HEK293 (cell line): ENCODE measurements around the gene TBC1D22A.

ENCODE experiments used
- CTCF ChIA-PET: fragments of 350-600 bp; formaldehyde crosslinking; extraction: SDS; loops from one replicate; lab custom pipeline; 2021; ENCODE audit warnings: antibody characterized with exemption; lab: Yijun Ruan, JAX
- POLR2A ChIA-PET: fragments of 300-600 bp; formaldehyde crosslinking; extraction: SDS; loops from one replicate; lab custom pipeline; 2020; ENCODE audit warnings: antibody characterized with exemption, inconsistent platforms; lab: Yijun Ruan, JAX
- H3K27ac ChIP-seq: fragments of 200-500 bp; sonication (Bioruptor generic); 2 replicates; pipeline ENCODE4 v1.5.1; 2014; ENCODE audit warnings: low read depth, low read length, control low read depth, inconsistent platforms; ENCODE audit errors: extremely low read depth
- H3K36me3 ChIP-seq, 2 experiments: fragments of 200-500 bp in 1 of 2; sonication (Bioruptor generic) in 1 of 2; 1 replicate in 1 of 2; 2 replicates in 1 of 2; pipeline ENCODE4 v1.5.1; 2014 to 2017; ENCODE audit warnings: inconsistent platforms in 2 of 2, low read length in 2 of 2; ENCODE audit not compliant: control insufficient read depth in 2 of 2, insufficient read depth in 1 of 2
- H3K4me1 ChIP-seq: fragments of 200-500 bp; sonication (Bioruptor generic); 2 replicates; pipeline ENCODE4 v1.5.1; 2014; ENCODE audit warnings: mild to moderate bottlenecking, low read length, inconsistent platforms; ENCODE audit not compliant: control insufficient read depth, insufficient read depth
- H3K4me3 ChIP-seq: 2 replicates; pipeline ENCODE4 v1.5.1; 2011; ENCODE audit warnings: low read depth, mild to moderate bottlenecking, control low read depth, low read length, moderate library complexity
- H3K9me3 ChIP-seq: fragments of 200-500 bp; sonication (Bioruptor generic); 2 replicates; pipeline ENCODE4 v1.5.1; 2014; ENCODE audit warnings: low read depth, low read length, inconsistent platforms; ENCODE audit not compliant: control insufficient read depth, insufficient read depth
- BCL11B ChIP-seq: fragments of 450-650 bp; formaldehyde crosslinking; IDR thresholded peaks from 2 replicates; pipeline ENCODE4 v1.5.1; 2016; ENCODE audit warnings: low read depth, missing biosample characterization, missing genetic modification characterization
- ELK4 ChIP-seq: IDR thresholded peaks from 2 replicates; pipeline ENCODE4 v1.6.1; 2011; ENCODE audit warnings: mild to moderate bottlenecking, low read depth, low read length, borderline replicate concordance
- GLIS2 ChIP-seq: fragments of 450-650 bp; formaldehyde crosslinking; IDR thresholded peaks from 2 replicates; pipeline ENCODE4 v1.5.1; 2016; ENCODE audit warnings: missing biosample characterization, missing genetic modification characterization
- KLF8 ChIP-seq: fragments of 450-650 bp; formaldehyde crosslinking; IDR thresholded peaks from 2 replicates; pipeline ENCODE4 v1.5.1; 2016; ENCODE audit warnings: missing biosample characterization, missing genetic modification characterization
- KLF9 ChIP-seq: fragments of 450-650 bp; formaldehyde crosslinking; IDR thresholded peaks from 2 replicates; pipeline ENCODE4 v1.5.1; 2016; ENCODE audit warnings: missing biosample characterization, missing genetic modification characterization, low read depth
- MZF1 ChIP-seq: fragments of 450-650 bp; formaldehyde crosslinking; IDR thresholded peaks from 2 replicates; pipeline ENCODE4 v1.5.1; 2017; ENCODE audit warnings: missing biosample characterization, missing genetic modification characterization, borderline replicate concordance
- PRDM6 ChIP-seq: fragments of 450-650 bp; formaldehyde crosslinking; IDR thresholded peaks from 2 replicates; pipeline ENCODE4 v1.5.1; 2017; ENCODE audit warnings: missing biosample characterization, missing genetic modification characterization
- RBAK ChIP-seq: fragments of 450-650 bp; formaldehyde crosslinking; IDR thresholded peaks from 2 replicates; pipeline ENCODE4 v1.5.1; 2016; ENCODE audit warnings: missing biosample characterization, missing genetic modification characterization
- REST ChIP-seq: fragments of 450-650 bp; formaldehyde crosslinking; IDR thresholded peaks from 2 replicates; pipeline ENCODE4 v1.5.1; 2016; ENCODE audit warnings: missing biosample characterization, missing genetic modification characterization
- ZBTB17 ChIP-seq: fragments of 450-650 bp; formaldehyde crosslinking; IDR thresholded peaks from 2 replicates; pipeline ENCODE4 v1.5.1; 2016; ENCODE audit warnings: missing biosample characterization, missing genetic modification characterization
- ZBTB20 ChIP-seq: fragments of 450-650 bp; formaldehyde crosslinking; IDR thresholded peaks from 2 replicates; pipeline ENCODE4 v1.5.1; 2016; ENCODE audit warnings: missing biosample characterization, missing genetic modification characterization
- ZBTB44 ChIP-seq: fragments of 450-650 bp; IDR thresholded peaks from 2 replicates; pipeline ENCODE4 v1.5.1; 2018; ENCODE audit warnings: missing biosample characterization, mild to moderate bottlenecking, missing genetic modification characterization
- ZNF138 ChIP-seq: fragments of 450-650 bp; formaldehyde crosslinking; IDR thresholded peaks from 2 replicates; pipeline ENCODE4 v1.5.1; 2016; ENCODE audit warnings: missing biosample characterization, missing genetic modification characterization, borderline replicate concordance
- ZNF19 ChIP-seq: fragments of 450-650 bp; formaldehyde crosslinking; IDR thresholded peaks from 2 replicates; pipeline ENCODE4; 2016; ENCODE audit warnings: missing biosample characterization, missing genetic modification characterization, low read depth
- ZNF311 ChIP-seq: fragments of 450-650 bp; formaldehyde crosslinking; IDR thresholded peaks from 2 replicates; pipeline ENCODE4 v1.5.1; 2017; ENCODE audit warnings: missing biosample characterization, missing genetic modification characterization, borderline replicate concordance
- ZNF354C ChIP-seq: fragments of 450-650 bp; formaldehyde crosslinking; IDR thresholded peaks from 2 replicates; pipeline ENCODE4 v1.5.1; 2016; ENCODE audit warnings: missing biosample characterization, missing genetic modification characterization, low read depth, borderline replicate concordance
- ZNF366 ChIP-seq: fragments of 450-650 bp; formaldehyde crosslinking; conservative IDR thresholded peaks from 2 replicates; pipeline ENCODE4 v1.5.1; 2016; ENCODE audit warnings: missing biosample characterization, missing genetic modification characterization
- ZNF501 ChIP-seq: fragments of 450-650 bp; formaldehyde crosslinking; IDR thresholded peaks from 2 replicates; pipeline ENCODE4 v1.5.1; 2016; ENCODE audit warnings: missing biosample characterization, missing genetic modification characterization
- ZNF529 ChIP-seq: fragments of 450-650 bp; formaldehyde crosslinking; IDR thresholded peaks from 2 replicates; pipeline ENCODE4 v1.5.1; 2017; ENCODE audit warnings: missing genetic modification characterization, missing biosample characterization; ENCODE audit not compliant: insufficient replicate concordance
- ZNF571 ChIP-seq: fragments of 450-650 bp; formaldehyde crosslinking; IDR thresholded peaks from 2 replicates; pipeline ENCODE4 v1.5.0; 2017; ENCODE audit warnings: missing biosample characterization, missing genetic modification characterization
- ZNF596 ChIP-seq: fragments of 450-650 bp; IDR thresholded peaks from 2 replicates; pipeline ENCODE4 v1.5.0; 2018; ENCODE audit warnings: missing biosample characterization, mild to moderate bottlenecking, missing genetic modification characterization, moderate library complexity
- ZNF629 ChIP-seq: fragments of 450-650 bp; formaldehyde crosslinking; IDR thresholded peaks from 2 replicates; pipeline ENCODE4 v1.5.1; 2017; ENCODE audit warnings: missing biosample characterization, missing genetic modification characterization
- ZNF645 ChIP-seq: fragments of 450-650 bp; formaldehyde crosslinking; IDR thresholded peaks from 2 replicates; pipeline ENCODE4; 2016; ENCODE audit warnings: missing biosample characterization, missing genetic modification characterization
- ZNF76 ChIP-seq: fragments of 450-650 bp; formaldehyde crosslinking; IDR thresholded peaks from 2 replicates; pipeline ENCODE4; 2016; ENCODE audit warnings: low read depth, missing biosample characterization, missing genetic modification characterization, borderline replicate concordance

The TBC1D22A gene

GRCh38 chr22:47144791-47145425, 382.5 kb downstream of the TBC1D22A start (continued):
- no peak for TF ChIP-seq ZNF76 (tag by site-specific recombination)
- TF ChIP-seq, all 188 proteins: peak for 0

- CTCF ChIA-PET: no interaction called here
- Histone ChIP-seq H3K36me3 (no peaks in the 10 kb centered on the region), H3K9me3 (no peaks in the 10 kb centered on the region), H3K27ac (no peak overlapping the region), H3K4me1 (no peaks in the 10 kb centered on the region), H3K4me3 (no peak overlapping the region)
- POLR2A ChIA-PET: no interaction called here
- TF ChIP-seq ZNF19 (tag by site-specific recombination): no peak
- TF ChIP-seq KLF9: no peak
- TF ChIP-seq ZNF629: no peak
- TF ChIP-seq RBAK (tag by site-specific recombination): no peak
- TF ChIP-seq ZNF529: no peak
- no peak for TF ChIP-seq REST (tag by site-specific recombination)
- TF ChIP-seq ZNF571 (tag by site-specific recombination): no peak
- no peak for TF ChIP-seq ZNF76 (tag by site-specific recombination)
- no peak for TF ChIP-seq ZNF354C (tag by site-specific recombination)
- TF ChIP-seq BCL11B (tag by site-specific recombination): no peak
Observed at GRCh38 chr22:47145883-47146282, 383.4 kb downstream of the TBC1D22A start.

- POLR2A ChIA-PET: no interaction called here
- H3K9me3 ChIP-seq: no peaks in the 10 kb centered on the region
- TF ChIP-seq PRDM6 (tag by site-specific recombination) (no peak), ZNF366 (tag by site-specific recombination) (no peak), ZBTB17 (no peak), MZF1 (tag by site-specific recombination) (no peak), GLIS2 (tag by site-specific recombination) (no peak), KLF8 (no peak), ZNF138 (no peak), ZNF311 (tag by site-specific recombination) (no peak), ZBTB44 (no peak), ZNF645 (tag by site-specific recombination) (no peak), ELK4 (no peak), ZNF501 (tag by site-specific recombination) (no peak), ZBTB20 (tag by site-specific recombination) (no peak), ZNF596 (no peak)
- TF ChIP-seq, all 188 proteins: peak for 0
- CTCF ChIA-PET: no interaction called here
- Histone ChIP-seq H3K36me3 (no peaks in the 10 kb centered on the region), H3K4me1 (no peaks in the 10 kb centered on the region), H3K4me3 (no peak overlapping the region), H3K27ac (no peak overlapping the region)
Observed at GRCh38 chr22:47146391-47146790, 383.9 kb downstream of the TBC1D22A start.
